HG03520 (cell line): Measurements from ENCODE around the gene PTPRU.

Experiments
- ATAC-seq: cut with Tn5 transposase; IDR thresholded peaks from one replicate; pipeline ENCODE4 v1.9.1; 2021; ENCODE audit warnings: mild to moderate bottlenecking, moderate library complexity; ENCODE audit not compliant: unreplicated experiment

Gene PTPRU

GRCh38 chr1:29357452-29357851 lies 121.1 kb downstream of the PTPRU start:
- ATAC-seq, result no peak

- no peak for ATAC-seq
Measured at GRCh38 chr1:29358183-29358582, 121.9 kb downstream of the PTPRU start.

GRCh38 chr1:29360768-29361167 lies 124.4 kb downstream of the PTPRU start:
- no peak for ATAC-seq

- ATAC-seq, result no peak
Measured at GRCh38 chr1:29361686-29362085, 125.4 kb downstream of the PTPRU start.

- no peak for ATAC-seq
Measured at GRCh38 chr1:29362116-29362515, 125.8 kb downstream of the PTPRU start.

- no peak for ATAC-seq
Measured at GRCh38 chr1:29362764-29363163, 126.4 kb downstream of the PTPRU start.

- ATAC-seq, result no peak
Measured at GRCh38 chr1:29363536-29363935, 127.2 kb downstream of the PTPRU start.

GRCh38 chr1:29364101-29364678 lies 127.9 kb downstream of the PTPRU start:
- no peak for ATAC-seq

GRCh38 chr1:29365906-29366670 lies 129.8 kb downstream of the PTPRU start:
- ATAC-seq, result no peak

- ATAC-seq, result no peak
Measured at GRCh38 chr1:29368936-29369932, 132.9 kb downstream of the PTPRU start.

- no peak for ATAC-seq
Measured at GRCh38 chr1:29370067-29370466, 133.7 kb downstream of the PTPRU start.

- no peak for ATAC-seq
Measured at GRCh38 chr1:29371332-29371731, 135.0 kb downstream of the PTPRU start.

GRCh38 chr1:29372108-29372507 lies 135.8 kb downstream of the PTPRU start:
- ATAC-seq, result no peak
